SK-N-DZ (cell line): ENCODE results near the gene STON2.

ENCODE experiments used
- DNase-seq: peaks from one replicate; pipeline ENCODE4 v3.0.0-alpha.2; 2015; ENCODE audit warnings: low spot score

Gene STON2

GRCh38 chr14:81337073-81337472 is 63.1 kb downstream of the STON2 start:
- DNase-seq, result no peak

- no peak for DNase-seq
Measured at GRCh38 chr14:81336009-81336408, 64.1 kb downstream of the STON2 start.

DNA sequence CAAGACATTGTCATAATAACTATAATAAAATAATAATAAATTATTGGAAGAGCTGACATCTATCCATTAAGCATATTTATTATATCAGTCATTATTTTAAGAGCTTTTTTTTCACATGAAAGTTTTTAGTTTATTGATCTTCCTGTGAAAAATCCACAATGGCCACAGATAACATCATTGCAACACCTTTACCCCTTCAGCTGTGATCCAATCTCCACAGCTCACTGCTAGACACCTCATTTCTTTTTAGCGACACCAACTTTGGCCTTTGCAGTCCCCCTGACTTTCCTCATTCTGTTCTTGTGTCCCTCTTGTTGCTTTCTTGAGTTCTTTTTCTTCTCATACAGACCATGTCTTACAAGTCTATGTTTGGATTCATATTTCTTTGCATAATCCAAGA is 67.4 kb downstream of the STON2 start:
- no peak for DNase-seq

- no peak for DNase-seq
Measured at GRCh38 chr14:81331229-81332021, 68.7 kb downstream of the STON2 start.

DNA sequence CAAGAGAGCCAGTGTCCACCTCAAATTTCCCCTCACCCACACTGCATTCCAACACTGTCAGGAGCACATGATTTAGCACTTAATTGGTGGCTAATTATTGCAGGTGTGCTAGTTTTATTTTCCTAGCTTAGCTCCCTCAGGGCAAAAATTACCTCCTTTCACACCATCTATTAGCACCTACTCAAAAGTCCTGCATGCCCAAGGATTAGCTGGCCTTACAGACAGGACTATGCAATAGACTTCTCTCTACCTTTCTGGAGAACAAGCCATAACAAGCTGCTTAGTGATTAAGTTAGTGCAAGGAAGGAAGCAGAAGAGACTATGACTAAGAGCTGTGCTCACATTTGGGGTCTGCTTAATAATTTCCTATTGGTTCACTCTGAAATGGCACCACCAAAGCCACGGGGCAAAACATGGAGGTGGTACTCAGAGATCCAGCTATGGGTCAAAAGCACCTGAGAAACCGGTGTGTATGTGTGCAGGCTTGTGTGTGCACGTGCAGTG is 69.5 kb downstream of the STON2 start:
- no peak for DNase-seq

DNA sequence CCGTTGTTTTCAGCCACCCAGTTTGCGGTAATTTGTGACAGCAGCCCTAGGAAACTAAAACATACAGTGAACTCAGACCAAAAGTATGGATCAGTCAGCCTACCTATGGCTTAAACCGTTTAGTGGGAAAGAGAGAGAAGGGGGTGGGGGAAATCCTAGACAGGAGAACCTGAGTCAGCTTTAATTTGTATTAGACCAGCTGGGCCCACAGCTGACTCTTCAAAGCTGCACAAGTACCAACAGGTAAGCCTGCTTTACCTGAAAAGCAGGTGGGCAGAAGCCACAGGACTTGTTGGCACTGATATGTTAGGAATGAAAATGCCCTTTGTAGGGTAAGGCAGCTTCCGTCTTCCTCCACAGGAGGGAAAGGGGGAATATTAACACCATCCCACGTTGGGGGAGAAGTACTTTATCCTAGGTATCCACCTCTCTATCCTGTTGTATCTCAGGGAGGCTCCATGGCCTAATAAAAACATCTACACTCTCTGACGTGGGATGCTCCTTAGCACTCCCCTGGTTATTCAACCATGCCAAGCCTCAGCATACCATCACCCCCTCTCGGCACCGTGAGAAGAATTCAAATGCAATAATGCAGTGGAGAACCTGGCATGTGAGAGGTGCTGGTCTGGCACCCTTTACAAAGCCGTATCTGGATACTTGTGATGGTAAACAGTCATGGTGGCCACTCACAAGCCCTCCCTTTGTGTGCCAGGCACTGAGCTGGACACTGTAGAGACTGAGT is 70.3 kb downstream of the STON2 start:
- no peak for DNase-seq

DNA sequence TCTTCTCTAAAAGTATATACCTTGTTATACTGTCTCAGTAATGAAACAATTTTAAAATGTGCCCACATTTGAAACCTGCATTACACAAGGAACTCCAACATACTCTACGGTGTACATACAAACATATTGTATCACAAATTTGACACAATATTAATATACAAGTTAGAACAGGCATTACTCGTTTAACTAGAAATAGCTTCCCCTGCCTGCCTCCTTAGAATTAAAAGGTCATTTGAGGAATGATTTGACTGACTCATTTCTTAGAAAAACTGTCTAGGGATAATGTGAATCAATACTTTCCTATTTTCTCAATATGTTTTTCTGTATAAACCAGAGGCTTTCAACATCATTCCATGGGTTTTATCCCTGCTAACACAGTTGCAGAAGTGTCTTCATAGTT is 73.7 kb downstream of the STON2 start:
- no peak for DNase-seq

GRCh38 chr14:81324011-81324410 is 76.1 kb downstream of the STON2 start:
- peak; percentile 53 for DNase-seq

DNA sequence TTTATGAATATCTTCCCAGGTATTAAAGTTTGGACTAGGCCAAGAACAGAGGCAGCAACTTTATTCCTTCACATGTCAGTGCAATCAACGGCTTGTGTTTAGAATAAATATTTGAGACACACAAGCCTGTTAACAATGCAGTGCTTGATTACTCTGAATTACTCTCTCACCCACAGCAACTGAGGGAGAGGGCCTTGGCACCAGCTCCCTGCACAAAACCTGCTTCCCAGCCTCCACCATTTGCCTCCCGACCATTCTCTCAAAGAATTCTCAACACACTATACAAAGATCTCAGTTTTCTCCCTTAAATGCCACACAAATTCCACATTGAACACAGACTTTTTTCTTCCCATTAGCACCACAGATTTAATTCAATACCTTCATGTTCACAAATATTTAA is 77.0 kb downstream of the STON2 start:
- no peak for DNase-seq

DNA sequence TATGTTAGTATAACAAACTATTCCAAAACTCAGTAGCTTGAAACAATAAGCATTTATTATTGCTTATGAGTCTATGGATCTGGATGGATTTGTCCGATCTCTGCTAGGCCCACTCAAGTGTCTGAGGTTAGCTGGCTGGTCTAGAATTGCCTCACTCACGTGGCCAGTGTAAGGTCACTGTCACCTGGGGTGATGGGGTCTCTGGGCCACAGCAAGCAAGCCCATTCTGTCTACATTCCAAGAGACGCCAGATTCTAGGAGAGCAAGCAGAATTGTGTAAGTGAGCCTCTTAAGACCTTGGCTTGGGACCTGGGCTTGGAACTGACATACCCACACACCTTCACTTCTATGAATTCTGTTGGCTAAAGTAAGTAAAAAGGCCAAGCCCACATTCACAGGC is 80.2 kb downstream of the STON2 start:
- no peak for DNase-seq

- no peak for DNase-seq
Measured at GRCh38 chr14:81319314-81319713, 80.8 kb downstream of the STON2 start.

DNA sequence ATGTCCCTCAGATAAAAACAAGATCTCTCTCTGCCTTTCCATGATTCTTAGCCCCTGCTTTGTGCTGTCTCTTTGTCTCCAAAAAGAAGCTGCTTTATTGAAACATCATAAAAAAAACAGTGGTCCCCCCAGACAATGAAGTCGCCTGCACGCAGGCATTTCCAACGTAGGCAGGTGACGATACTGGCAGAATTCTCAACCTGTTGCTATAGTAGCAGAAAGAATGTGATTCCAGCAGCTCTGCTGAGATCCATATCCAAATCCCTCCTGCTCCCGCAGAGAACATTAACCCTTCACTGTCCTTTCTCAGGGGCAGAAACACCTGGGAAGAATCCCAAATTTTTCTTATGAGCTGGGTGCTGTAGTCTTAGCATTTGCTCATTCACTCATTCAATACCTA is 84.8 kb downstream of the STON2 start:
- no peak for DNase-seq

DNA sequence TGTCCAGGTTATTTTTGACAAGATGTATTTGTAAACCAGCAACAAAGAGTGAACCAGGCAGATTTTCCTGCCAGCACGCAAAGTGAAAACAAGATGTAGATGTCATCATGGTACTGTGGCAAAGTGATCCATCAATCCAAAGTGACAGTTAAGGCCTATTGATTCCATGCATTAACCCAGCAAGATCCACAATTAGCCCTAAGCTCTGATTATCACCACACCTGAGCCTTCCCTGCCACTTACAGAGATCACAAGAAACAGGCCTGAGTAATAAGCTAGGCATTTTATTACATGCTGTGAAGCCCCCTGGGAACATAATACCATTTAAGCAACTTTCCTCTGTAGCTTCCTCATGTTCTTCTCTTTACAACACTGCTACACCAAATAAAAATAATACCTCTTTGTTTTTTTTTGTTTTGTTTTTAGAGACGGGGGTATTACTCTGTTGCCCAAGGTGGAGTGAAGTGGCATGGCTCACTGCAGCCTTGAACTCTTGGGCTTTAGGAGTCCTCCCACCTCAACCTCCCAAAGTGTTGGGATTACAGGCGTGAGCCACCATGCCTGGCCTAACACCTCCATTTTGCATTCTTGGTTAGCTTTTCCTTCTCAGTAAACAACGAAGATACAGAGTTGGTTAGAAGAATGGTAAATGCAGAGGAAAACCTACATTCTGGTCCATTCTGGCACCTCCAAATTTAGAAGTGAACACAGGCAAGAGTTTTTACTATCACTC is 85.5 kb downstream of the STON2 start:
- no peak for DNase-seq

- DNase-seq, result no peak
Measured at GRCh38 chr14:81313775-81314429, 86.2 kb downstream of the STON2 start.

- DNase-seq, result no peak
Measured at GRCh38 chr14:81313200-81313599, 86.9 kb downstream of the STON2 start.

DNA sequence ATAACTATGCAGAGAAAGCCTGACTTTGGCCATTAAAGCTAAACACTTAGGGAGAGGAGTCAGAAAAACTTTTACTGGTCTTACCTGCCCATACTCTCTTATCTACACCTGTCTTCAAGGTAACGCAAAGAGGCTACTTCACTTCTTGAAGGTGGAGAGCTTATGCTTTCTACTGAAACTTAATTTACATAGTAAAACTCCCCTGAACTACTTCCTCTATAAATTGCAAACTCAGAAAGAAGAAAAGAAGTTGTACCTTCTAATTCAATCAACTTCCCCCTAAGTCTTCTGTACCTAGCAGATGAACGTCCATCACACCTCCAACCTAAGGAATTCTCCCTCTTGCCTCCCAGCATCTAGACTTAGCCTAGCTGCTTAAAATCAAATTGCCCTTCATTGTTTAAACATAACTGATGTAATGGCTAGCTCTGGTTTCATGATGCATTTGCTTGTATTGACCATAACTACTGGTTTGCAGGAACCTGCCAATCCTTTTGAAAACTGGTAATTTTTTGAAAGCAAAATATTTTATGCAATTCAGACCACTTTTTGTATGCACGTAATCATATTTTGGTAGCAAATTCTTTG is 87.7 kb downstream of the STON2 start:
- DNase-seq, result no peak

GRCh38 chr14:81311778-81312177 is 88.3 kb downstream of the STON2 start:
- DNase-seq, result no peak

DNA sequence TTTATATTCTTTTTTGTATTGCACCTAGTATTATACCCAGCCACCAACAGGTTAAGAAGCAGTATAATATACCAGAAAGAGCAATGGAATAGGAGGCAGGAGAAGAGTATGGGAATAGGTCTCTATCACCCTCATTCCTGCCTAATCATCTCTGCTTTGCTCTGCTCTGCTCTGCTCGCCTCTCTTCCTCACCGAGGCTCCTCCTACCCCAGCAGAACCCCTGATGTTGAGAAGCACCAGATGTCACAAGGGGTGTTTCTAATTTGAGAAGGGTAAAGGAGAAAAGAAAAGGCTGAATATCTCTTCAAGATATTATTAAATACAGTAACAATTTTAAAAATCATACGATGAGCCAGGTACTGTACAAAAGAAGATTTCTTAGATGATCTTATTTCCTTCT is 89.0 kb downstream of the STON2 start:
- DNase-seq, result no peak

GRCh38 chr14:81310606-81311005 is 89.5 kb downstream of the STON2 start:
- DNase-seq, result no peak

GRCh38 chr14:81309511-81309910 is 90.6 kb downstream of the STON2 start:
- no peak for DNase-seq

- no peak for DNase-seq
Measured at GRCh38 chr14:81305743-81306142, 94.4 kb downstream of the STON2 start.
